Esophagus mucosa (tissue), 1 donor: ENCODE measurements around the gene RBM17. TPM values are rescaled to one million over a fixed set of nuclear protein-coding genes. Genes with fewer than 3 reads are reported as not detected.
"Not testable (repeated sequence)": the region's sequence is repeated elsewhere in the genome, so short reads cannot be mapped to it uniquely, and the experiment has no call there.

Experiments
- ATAC-seq: fragments of 200-7000 bp; cut with Tn5 transposase; one replicate; pipeline ENCODE4 v1.9.1; 2020
- total RNA-seq: library from RNA; stranded (reverse); gene quantifications from one replicate; pipeline ENCODE4 v1.2.4, GENCODE V29; 2023
- donor health status: DM: yes; HTN: yes; CAD: no.

RBM17 gene
- total RNA-seq, 1 donor from 2014 or later, result 57.5 TPM

DNA sequence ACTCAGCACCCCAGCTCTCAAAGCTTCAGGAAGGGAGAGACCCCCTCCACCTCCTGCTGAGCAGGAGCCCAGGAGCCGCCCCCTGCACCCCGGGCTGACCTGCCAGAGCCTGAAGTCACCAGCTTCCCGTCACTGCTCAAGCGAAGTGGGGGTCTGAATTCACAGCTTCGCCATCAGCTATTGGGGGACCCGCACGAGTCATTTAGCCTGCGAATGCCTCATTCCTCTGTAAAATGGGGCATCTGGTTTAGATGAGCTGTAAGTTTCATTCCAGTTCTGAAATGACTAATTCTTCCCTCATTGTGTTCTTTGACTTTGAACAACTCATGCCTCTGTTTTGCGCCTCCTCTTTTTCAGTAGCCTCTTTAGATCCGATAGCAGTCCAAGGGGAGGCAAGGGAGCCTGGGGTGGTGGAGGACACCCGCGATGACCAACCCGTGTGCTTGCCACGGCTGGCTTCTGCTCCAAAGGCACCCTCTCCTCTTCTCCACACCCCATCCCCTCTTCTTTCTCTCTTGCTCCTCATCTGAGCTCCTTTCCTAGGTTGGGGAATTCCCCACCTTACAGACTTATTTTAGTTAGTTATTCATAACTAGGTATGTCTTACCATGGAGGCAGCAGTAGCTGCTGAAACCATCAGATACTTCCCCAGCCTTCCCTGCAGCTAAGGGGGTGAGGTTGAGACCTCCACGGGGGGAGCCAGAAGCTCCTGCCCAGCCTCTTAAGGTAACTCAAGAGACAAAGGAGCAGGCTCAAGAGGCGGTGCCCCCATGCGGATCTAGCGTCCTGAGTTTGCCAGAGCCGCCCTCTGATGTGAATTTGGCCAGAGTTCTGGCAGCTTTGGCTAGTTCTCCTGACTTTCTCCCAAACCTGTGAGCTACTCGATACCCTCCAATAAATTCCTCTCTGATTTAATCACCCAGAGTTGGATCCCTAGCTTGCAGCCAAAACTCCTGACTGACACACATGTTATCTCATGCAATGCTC, 47.7 kb downstream of the RBM17 start:
- peak; percentile 24 for ATAC-seq

DNA sequence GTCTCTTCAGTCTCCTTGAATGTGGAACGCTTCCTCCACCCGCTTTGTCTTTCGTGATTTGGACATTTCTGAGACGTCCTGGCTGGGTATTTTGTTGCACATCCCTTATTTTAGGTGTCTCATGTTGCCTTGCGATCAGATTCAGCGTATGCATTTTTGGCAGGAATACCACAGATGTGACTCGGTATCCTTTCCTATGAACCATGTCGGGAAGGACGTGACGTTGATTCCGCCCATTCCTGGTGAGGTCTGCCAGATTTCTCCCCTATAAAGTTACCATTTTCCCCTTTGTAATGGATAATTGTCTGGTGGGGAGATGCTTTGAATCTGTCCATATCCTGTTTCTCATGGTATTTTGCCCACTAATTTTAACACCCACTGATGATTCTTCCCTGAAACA, 49.6 kb downstream of the RBM17 start:
- no peak for ATAC-seq

DNA sequence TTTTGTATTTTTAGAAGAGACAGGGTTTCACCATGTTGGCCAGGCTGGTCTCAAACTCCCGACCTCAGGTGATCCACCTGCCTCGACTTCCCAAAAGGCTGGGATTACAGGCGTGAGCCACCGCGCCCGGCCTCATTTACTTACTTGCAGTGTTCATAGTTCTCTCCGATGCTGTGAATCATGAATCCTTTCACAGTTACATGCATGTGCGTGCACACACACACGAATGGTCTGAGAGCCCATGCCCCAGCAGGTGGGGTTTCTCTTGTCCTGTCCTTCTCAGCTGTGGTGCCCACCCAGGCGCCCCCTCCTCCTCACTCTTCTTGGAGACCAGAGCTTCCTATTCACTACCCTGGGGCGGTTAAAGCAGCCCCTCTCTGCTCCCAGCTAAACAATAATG, 50.6 kb downstream of the RBM17 start:
- ATAC-seq, result no peak

DNA sequence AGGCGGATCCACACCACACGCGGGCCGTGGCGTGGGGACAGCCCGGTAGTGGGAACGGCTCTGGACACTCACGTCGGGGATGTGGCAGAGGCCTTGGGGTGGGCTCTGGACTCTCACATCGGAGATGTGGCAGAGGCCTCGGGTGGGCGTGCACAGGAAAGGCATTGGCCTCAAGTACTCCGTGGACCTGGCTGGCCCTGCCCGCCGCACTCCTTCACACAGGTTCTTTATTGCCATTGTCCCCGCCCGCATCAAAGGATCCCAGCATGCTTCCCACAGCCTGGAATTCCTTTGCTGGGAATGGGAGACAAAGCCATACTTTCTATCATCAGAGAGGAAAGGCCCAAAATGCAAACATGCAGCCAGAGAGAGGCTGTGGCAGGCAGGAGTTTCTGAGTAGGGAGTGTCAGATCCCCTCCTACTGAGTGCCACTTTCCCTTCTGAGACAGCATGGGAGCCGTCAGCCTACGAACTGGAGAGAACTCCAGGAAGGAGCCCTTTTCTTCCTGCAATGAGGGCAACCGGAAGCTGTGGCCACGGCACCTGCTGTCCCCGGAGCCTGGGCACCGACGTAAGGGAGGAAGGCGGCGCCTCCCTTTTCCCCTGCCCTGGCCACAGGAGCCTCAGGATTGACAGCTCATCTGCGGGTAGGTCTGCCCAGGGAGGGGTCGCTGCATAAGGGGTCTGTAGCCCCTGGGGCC, 51.5 kb downstream of the RBM17 start:
- ATAC-seq, result no peak

DNA sequence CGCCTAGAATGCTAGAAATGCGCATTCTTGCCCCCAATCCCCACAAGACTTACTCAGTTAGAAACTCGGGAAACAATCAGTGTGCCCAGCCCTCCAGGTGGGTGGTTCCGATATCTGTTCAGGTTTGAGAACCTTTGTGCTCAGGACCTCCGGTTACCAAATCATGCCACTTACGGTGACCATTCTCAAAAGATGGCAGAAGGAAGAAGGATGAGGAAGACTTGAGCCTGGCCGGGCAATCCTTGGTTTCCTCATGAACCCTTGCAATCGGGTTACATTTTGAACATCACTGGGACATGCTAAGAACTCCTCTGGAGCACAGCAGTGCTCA, 52.1 kb downstream of the RBM17 start:
- no peak for ATAC-seq

DNA sequence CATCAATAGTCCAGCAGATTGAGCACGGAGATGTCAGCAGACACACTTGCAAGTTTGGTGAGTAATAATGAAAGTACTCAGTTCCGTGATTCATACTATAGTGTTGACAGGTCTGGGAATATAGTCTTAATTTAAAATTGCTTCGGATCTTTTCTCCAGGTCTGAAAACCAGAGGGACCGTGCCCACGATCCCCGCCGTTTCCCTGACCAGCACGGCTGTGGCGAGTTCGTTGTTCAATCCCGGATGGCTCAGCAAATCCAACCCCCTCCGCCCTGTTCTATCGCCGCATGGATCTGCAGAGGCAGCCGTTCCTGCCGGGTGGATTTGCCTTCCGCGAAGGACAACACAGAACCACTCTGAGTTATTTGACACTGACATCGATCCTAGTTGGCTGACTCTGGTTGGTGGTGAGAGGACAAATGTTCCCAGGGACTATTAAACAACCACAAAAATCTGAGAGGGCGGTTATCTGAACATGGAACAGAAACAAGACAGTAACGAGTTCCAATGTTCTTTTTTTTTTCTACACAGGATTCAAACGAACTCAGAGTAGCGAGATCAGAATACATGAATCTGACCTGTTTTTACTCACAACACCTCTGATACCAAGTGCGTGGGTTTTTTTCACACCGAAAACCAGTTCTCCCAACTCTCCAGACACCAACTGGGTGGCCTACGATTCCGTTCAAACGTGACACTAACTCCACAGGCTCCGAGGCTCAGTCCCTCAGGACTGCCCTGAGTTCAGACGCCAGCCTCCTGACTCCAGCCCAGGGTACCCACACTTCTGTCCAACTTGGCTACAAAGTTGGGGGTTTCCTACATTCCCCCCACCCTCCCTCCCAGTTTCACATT, 52.7 kb downstream of the RBM17 start:
- peak; percentile 42 for ATAC-seq

DNA sequence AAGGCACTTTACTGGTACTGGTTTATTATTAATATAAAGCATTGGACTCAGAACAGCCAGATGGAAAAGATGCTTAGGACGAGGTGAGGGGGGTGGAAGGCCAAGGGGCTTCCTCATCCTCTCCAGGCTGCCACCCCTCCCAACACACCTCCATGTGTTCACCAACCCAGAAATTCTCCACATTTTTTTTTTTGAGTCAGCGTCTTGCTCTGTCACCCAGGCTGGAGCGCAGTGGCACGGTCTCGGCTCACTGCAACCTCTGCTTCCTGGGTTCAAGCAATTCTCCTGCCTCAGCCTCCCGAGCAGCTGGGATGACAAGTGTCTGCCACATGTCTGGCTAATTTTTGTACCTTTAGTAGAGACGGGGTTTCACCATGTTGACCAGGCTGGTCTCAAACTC, 53.4 kb downstream of the RBM17 start:
- not testable (repeated sequence) for ATAC-seq

DNA sequence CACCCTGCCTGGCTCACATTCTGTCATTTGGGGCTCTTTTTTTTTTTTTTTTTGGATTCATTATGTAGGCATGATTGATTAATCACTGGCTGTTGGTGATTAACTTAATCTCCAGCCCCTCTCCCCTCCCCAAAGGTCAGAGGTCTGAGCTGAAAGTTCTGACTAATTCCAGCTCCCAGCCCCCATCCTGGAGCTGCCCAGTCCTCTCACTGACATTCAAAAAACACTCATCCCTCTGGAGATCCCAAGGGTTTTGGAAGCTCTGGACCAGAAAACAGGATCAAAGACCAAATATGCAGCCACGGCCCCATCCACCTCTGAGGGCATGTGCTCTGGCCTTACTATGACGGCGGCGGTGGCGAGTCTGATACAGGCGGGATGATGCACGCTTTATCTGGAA, 53.8 kb downstream of the RBM17 start:
- ATAC-seq, result no peak

DNA sequence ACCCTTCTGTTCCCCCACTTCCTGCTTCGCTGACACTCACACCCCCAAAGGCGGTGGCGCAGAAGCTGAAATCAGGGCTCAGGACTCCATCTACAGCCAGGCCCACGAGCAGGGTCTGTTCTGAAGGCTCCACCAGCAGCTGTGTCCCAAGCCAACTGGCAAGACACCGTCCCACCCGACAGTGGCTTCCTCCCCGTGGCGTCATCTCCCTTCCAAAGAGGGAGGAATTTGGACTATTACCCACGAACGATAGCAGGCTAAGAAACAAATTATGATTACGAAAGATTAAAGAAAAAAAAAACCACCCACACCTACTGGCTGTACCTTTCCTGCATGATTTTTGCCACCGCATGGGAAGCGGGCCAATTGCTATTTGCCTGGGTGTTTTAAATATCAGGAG, 54.3 kb downstream of the RBM17 start:
- ATAC-seq, result no peak

DNA sequence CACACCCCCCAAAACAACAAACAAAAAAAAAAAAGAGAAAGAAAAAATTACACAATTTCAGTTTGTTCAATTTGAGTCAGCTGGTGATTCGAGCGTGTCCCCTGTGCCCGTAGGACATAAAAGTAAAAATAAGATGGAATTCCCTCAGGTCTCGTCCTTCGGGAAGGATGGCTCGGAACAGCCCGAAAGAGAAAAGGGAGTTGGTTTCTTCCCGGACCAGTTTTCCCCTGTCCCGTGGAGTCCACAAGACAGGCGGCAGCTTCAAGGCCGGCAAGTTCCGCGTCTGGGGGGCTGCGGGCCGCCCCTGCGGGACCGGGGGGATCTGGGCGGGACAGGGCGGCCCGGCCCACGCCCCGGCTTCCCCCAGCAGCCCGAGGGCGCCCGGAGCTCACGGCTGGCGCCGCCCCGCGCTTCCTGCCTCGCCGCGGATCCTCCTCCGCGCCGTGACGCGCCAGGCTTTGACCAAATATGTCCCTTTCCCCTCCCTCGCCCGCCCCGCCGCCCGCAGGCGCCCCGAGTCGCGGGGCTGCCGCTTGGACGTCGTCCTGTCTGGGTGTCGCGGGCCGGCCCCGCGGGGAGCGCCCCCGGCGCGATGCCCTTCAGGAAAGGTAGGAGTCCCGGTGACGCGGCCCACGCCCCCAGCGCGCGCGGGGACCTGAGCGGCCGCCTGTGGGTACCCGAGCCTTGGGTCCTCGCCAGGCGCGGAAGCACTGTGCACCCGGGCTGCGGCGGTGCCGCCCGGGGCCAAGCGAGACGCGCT, 55.8 kb downstream of the RBM17 start:
- peak; percentile 90 for ATAC-seq

DNA sequence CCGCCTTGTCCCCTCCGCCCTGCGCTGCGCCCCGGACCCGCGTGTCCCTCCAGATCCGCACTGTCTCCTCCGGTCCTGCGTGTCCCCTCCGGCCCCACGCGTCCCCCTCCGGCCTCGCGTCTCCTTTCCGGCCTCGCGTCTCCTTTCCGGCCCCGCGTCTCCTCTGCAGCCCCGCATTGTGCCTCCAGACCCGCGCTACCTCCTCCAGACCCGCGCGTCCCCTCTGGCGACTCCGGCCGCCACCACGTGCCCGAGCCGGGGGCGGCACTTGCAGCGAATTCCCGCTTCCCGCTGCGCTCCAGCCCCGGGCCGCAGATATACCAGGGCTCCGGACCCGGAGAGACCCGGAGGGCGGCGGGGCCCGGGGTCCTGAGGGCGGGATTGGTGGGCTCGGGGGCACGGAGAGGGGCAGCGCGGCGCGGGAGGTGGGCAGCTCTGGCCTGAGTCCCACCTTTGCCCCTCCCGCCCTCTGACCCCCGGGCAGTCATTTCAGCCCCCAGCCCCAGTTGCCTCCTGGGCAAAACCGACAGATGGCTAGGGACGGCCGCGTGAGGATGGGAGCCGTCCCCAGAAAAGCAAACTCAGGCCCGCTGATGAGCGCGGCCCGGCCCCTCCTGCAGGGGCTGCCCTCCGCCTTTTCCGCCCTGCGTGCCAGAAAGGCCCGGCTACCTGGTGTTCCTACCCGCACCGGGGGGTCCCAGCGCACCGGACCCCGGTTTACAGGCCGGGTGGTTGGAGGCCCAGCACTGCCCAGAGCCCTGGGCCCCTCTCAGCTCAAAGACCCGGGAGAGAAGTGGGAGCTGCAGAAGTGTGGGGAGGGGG, 56.5 kb downstream of the RBM17 start:
- ATAC-seq, result no peak

DNA sequence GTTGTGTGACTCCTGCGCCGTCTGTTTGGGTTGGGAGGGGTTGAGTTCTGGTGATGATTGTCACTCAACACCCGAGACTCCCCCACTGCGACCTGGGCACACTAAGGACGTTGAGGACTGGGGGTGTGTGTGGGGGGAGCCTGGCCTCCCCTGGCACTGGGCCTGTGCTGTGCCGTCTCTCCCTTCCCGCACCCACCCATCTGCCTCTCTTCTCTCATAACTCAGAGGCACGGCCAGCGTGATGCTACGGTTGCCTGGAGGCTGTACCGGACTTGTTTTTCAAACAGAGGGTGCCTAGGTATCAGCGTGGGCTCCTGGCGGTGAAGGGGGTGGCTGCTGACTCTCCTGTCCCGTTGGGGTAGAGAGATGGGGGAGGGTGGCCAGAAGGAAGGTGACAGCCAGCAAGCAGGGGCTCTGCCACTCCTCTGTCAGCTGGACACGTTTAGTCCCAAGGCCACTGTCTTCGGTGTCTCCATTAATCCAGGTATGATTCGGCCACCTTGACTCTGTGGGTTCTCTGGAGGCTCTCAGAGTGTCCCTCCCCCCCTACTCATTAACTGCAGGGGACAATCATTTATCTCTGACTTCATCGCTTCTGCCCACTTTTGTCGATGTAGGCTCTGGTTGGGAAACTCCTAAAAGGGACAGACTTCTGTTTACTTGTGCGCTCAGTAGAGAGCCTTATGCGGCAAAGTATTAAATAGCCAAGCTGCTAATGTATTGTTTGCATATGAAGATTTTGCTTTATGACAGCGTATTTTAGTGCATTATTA, 57.4 kb downstream of the RBM17 start:
- ATAC-seq, result no peak

DNA sequence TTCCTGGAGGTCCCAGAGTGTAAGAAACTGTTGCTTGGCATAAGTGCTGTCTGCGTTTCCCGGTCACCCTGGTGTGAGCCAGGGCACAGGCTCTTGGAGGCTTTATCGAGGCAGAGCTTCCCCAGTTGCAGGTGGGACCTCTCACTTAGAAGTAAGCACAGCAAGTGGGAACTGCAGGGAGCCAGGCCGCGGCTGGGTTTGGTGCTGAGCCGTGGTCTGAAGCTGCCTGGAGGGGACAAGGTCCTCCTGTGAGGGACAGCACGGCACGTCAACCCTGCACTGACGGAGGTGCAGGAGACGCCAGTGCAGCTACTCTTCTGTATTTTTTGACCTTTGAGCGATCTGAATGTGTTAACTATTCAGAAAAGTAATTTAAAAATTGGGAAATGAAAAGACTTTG, 58.1 kb downstream of the RBM17 start:
- no peak for ATAC-seq

DNA sequence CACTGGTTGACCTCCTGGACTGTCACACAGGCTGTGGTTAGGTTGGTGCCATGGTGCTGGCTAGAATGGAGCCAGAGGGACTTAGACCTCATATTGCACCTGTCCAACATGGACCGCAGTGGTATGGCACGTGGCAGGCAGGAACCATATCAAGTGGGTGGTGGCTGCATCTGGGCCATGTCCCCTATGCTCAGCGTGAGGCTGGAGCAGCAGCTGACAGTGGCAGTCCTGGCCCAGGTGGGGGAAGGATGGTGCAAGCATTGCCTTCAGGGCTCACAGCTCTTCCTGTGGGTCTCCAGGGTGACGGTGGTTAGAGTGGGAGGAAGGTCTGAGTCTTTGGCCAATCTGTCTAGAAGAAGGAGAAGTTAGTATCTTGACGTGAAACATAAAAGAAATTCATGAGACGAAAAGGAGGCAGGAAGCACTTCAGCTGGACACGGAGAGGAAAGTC, 59.4 kb downstream of the RBM17 start:
- no peak for ATAC-seq

DNA sequence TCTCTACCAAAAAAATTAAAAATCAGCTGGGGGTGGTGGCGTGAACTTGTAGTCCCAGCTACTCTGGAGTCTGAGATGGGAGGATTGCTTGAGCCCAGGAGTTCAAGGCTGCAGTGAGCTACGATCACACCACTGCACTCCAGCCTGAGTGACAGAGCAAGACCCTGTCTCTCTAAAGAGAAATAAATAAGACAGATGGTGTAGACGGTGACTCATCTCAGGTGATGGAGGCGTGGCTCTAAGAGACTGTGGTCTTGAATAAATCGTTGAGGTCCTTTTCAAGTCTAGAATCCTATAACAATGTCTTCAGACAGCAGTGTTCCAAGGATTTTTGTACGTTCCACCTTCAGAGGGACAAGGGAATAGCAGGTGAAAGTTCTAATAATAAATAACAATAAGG, 60.1 kb downstream of the RBM17 start:
- ATAC-seq, result no peak

DNA sequence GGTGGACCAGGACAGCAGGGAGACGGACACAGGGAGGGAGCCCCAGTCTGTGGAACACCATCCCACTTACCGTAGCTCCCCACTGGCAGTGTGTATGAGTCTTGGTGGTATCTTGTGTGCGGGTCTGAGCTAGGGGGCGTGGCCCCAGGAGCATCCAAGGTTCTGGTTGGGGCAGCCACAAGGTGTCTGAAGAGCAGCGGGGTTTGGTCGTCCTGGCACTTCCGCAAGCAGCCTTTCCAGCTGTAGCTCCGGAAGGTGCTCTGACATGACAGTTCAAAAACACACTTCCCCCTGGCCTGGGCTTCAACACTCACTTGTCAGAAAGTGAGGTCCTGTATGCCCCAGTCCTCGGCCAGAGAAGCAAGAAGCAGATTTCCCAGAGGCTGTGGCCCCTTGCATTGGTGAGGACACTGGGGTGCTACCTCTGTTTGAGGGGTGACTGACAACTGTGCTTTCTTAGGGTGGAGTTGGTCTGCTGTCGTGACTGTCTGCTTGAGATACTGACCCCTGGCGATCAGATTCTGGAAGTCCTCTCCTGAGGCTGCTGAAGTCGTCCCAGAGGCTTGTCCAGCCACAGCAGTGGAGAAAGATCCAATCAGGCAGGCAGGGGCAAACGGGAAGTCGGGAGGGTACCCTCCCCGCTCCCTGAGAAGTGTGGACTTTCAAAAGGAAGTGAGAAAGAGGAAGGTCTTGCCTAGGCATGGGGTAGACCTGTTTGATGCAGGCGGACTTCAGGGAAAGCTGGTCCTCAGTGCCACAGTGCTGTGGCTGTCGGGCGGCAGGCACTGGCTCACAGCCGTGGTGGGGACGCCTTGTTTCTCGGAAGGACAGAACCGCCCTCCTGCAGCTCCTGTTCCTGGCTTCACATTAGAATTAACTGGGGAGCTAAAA, 62.5 kb downstream of the RBM17 start:
- peak; percentile 48 for ATAC-seq

DNA sequence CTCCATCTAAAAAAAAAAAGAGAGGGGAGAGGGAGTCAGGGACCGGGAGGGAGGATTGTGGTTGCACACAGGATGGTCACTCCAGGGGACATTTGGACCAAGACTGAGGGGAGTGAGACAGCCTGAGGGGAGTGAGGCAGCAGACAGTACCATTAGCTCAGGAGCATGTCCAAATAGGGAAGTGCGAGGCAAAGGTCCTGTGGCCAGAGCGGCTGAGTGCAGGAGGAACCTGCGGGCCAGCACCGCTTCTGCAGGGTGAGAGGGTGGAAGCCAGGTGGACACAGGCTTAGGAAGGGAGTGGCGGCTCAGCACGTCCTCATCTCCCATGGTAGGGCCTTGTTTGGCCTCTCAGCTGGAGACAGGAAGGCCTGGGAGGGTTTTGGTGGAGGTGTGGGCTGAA, 65.0 kb downstream of the RBM17 start:
- no peak for ATAC-seq

DNA sequence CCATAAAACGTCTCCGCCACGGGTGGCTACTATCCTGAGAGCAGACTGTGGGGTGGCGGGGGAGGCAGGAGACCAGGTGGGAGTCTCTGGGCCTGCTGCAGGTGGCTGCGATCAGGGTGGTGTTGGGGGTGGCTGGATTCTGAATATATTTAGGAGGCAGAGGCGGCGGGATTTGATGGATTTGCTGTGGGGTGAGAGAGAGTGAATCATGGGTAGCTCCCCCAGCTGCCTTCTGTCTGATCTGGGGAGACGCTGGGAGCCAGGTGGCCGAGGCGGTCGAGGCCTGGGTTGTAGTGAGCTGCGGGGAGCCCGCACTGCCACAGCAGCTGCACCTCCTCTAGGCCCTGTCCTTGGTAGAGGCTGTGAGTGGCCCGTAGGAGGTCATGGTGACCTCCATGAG, 65.7 kb downstream of the RBM17 start:
- no peak for ATAC-seq

DNA sequence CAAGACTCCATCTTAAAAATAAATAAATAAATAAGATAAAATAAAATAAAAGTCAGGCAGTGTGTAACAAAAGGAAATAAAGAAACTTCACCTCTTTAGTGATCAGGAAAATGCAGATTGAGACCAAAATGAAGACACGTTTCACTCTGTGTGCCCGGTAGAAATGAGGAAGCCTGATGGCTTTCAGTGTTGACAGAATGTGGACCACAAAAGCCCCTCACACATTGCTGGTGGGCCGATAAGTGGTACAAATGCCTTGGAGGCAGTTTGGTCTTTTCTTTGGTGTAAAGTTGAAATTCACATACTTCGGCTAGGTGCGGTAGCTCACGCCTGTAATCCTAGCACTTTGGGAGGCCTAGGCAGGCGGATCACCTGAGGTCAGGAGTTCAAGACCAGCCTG, 69.4 kb downstream of the RBM17 start:
- no peak for ATAC-seq
